ENCODE results near the gene CDH23.
A peak's percentile ranks its signal among the peaks of the same experiment; 100 is the strongest.

The CDH23 gene

DNA sequence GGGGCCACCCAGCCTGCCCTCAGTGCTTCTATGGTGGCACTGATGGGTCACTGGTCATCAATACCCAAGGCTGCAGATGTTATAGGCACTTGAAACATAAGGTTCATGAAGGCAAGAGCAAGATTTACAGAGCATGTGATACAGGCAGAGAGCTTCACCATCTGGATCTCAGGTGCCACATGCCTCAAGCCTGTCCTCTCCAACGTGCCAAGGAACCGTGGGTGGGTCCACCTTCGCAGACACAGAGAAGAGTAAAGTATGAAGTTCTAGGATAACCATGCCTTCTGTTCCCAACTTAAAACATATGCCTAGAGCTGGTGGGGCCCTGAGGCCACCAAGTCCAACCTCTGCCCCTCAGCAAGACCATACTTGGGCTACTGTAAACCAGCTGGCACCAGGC, 26.7 kb upstream of the CDH23 start:
- DNase-seq, result no peak

DNA sequence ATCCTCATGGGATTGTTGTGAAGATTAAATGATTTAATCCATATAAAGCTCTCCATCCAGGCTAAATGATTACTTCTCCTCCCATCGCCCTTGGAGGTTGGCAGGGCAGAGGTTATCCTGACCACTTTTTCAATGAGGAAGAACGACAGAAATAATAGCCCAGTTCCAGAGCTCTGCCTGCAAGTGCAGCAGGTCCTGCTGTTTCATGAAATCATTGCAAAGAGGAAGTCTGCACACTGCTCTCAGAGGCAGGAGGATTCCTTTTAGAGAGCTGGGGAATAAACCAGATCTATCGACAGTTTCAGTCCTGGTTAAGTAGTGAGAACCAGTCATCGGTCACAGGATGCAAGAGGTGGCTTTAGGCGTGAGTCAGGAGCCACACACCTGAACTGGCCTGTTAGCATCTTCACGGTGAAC, 25.0 kb upstream of the CDH23 start:
- DNase-seq, result no peak

DNA sequence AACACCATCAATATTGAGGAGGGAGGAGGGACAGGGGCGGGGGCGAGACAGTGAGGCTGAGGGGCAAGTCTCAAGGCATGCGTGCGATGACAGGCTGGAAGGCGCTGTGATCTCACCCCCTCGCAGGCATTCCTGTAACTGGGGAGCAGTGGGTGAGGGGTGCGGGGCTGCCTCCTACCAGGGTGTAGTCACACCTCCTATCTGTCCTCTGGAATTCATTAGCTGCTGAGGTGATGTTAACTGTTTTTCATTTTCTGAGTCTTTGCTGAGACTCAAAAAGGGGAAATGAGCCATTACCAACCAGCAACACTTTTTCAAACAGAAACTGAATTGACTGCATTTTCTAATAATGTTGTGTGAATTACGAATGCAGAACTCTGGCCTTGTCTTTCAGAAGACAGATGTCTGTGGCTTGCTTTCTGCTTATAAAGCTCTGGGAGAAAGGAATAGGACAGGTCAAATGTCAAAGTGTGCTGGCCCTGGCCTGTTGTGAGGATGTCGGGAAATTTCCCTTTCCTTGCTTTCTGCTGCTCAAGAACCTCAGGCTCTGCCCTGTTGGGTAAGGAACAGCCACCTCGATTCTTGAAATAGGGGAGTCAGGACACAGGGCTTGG, 23.7 kb upstream of the CDH23 start:
- no peak for DNase-seq

DNA sequence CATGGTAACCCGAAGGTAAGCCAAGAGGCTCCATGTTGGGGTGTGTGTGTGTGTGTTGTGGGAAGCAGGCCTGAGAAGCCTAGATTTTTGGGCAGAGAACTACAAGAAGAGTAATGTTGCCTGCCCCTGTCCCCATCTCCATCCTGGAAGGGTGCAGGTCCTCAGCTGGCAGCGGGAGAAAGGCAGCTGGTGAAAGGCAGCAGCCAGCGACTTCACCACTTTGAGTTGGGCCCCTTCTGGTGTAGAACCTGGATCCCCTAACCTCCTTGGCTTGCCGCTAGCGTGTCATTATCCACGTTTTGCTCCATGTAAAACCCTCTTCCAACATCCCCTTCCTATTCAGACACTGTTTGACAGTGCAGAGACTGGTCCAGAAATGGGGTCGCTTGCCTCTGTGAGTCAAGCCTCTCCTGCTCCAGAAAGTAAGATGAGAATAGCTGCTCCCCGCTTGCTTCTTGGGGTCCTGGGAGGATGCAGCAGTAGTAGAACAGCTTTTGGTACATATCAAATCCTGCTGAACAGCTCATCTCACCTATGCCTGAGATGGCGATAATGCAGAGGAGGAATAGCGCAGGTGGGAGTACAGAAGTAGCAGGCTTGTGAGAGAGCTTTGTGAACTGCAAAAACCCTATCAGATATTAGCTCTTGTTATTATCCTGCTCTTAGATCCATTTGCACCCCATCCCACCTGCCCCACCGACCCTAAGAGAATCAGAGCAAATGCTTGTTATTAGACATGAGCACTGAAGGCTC, 22.1 kb upstream of the CDH23 start:
- no peak for DNase-seq

DNA sequence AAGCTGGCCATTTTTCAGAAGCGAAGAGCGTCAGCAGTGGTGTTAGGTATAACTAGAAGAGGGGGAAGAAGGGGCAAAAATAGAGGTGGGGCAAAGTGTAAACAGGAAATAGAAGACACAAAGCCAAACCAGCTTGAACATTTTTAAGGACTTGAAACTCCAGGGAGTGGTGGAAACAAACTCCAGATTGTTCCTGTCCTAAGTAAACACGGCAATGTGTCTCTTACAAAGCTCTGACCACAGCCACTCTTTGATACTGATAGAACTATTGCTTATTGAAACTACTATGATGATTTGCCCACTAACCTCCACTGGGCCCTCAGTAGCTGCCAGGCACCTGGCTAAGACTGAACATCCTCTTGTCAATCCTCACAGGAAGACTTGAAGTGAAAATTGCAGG, 20.8 kb upstream of the CDH23 start:
- no peak for DNase-seq

DNA sequence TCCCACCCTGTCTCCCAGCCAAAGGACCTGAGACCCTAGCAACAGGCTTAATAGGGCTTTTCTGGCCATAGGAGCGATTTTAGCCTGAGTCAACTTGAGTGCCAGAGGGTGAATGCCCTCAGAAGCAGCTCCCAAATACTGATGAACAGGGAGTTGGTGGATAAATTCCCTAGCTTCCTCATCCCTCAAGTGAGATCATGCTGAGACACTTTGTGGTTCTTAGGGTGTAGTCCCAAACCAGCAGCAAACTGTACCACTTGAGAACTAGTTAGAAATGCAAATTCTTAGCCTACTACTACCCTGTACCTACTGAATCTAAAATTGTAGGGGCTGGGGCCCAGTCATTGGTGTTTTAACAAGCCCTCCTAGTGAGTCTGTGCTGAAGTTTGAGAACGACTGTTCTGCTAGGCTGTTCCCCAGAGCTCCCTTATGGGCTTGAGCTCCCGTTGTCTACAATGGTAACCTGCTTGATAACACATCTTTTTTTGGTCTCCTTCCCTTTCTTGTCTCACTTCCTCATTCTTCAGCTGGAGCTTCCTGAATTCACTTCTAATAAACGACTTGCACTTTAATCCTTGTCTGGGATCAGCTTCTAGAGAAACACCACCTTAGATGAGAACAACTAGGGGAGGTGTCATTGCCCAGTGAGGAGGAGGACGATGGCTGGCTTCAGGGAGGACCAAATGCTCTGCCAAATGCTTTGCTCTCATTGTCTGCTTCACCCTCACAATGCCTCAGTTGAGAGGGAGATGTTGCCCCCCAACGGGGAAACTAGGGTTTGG, 18.2 kb upstream of the CDH23 start:
- no peak for DNase-seq

DNA sequence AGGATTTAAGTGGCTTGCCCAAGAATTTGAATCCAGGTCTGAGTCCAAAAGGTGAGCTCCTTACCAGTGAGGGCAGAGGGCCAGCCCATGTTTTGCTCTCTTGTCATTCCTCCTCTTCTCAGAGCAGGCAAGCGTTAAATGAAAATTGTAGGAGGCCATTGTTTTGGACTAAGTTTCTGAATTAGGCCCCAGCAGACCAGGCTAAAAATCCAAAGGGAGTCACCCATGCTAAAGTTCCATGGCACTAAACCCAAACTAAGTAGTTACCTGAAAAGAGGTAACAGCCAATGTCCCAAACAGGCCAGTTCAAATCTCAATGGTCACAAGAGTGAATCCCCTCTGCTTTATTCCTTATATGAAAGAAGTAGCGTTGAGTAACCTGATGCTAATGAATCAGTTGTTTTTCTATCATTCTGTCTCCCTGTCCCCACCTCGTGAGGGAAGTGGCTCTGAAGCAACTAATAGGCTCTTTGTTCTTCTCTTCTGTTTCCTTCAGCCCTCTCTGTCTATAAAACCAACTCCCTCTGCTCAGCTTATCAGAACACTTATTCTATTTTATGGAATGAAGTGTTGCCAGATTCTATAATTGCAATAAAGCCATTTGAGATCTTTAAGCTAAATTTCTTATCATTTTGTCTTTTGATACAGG, 17.5 kb upstream of the CDH23 start:
- DNase-seq, result no peak

DNA sequence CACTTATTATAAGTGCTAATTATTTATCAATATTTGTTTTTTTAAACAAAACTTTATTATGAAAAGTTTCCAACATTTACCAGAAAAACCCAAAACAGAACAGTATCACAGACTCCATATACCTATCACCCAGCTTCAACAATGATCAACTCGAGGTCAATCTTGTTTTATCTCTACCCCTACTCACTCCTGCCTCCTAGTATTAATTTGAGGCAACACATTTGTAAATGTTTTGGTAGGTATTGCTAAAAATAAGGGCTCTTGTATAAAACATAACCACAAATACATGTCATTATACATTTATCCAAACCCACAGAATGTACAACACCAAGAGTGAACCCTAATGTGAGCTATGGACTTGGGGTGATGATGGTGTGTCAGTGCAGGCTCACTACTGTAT, 15.9 kb upstream of the CDH23 start:
- DNase-seq, result no peak

DNA sequence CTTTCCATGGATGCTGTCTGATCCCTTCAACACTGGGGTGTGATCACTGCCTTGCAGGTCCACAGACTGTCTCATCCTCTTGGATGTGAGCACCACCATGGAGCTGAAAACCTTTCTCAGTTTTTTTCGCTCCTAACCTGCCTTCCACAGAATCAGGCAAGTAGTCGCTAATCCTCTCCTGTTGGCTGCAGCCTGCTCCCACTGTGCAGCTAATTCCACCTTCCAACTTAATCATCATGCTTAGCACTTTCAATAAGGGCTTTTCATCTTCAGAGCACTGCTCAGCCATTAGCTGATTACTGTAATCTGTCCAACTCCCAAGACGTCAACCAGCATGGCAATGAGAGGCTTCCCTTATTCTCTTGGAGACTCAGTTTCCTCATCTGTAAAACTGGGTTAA, 15.1 kb upstream of the CDH23 start:
- no peak for DNase-seq

DNA sequence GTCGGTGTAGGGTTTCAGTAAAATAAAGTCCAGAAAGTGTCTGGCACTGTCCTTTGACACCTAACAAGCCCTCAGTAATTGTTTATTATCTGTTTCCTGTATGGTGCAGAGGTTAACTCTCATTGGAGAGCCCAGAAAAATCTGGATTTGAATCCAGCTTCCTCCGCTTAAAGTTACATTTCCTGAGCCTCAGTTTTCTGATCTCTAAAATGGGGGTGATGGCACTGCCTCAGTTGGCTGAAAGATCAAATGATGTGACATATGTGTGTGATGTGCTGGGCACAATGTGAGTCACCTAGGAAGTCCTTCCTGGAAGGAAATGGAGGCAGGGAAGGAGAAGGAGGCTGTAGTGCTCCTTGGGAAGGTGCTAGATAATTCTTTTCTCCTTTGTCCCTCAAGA, 14.7 kb upstream of the CDH23 start:
- DNase-seq, result no peak

DNA sequence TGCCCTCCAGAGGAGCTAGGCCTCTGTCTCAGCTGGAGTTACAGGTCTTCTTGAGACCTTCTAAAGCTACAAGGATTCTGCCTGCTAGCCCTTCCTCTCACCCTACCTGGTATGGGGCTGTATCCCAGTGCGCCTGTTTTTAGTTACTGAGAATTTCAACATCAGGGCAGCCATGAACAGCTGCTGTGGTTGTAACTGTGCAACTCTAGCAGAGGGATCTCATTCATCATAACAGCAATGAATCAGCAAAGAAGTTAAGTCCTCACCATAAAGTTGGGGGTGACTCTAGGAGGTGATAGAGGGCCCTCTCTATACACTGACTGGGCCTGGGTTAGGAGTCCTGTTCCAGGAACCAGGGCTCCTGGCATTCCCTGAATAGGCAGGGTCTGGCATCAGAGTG, 14.0 kb upstream of the CDH23 start:
- no peak for DNase-seq

DNA sequence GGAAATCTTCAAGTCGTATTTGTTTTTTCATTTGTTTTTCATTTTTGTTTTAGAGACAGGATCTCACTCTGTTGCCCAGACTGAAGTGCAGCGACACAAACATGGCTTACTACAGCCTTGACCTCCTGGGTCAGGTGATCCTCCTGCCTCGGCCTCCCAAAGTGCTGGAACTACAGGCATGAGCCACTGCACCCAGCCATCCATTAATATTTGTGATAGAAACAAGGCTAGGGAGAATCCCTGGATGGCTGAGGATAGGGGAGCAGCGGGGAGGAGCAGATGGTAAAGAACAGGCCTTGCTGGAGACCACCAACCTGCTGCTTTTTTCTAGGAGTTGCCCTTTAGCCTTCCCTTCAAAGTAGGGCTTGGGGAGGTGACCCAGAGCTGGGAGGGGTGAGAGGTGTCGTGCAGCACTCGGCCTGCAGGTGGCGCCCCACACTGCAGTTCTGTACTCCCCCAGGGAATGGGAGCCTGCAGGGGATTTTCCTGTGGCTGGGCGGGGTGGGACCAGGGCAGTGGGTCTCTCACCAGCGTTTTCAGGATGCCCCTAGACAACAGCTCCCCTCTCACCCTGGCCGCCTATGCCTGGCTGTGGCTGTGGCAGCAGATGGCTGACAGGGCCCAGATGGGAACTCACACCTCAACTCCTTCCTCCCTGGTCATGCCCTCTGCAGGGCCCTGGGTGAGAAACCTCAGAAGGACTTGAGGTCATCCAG, 12.6 kb upstream of the CDH23 start:
- DNase-seq, result no peak

DNA sequence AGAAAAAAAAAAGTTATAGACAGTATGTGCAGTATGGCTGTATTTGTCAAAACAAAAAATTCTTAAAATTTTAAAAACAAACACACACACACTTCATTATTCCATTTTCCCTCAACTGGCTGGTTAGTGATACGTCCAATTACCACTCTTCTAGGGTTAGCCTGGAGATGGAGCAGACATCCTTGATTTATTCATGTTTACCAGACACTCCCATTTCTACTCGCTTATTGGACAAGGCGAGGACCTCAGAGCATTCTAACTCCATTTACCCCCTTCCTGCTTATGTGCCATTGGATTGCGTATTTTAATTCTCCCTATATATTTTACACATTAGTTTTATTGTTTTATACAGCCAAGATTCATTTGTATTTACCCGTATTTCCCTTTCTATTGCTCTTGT, 8.5 kb upstream of the CDH23 start:
- DNase-seq, result no peak

DNA sequence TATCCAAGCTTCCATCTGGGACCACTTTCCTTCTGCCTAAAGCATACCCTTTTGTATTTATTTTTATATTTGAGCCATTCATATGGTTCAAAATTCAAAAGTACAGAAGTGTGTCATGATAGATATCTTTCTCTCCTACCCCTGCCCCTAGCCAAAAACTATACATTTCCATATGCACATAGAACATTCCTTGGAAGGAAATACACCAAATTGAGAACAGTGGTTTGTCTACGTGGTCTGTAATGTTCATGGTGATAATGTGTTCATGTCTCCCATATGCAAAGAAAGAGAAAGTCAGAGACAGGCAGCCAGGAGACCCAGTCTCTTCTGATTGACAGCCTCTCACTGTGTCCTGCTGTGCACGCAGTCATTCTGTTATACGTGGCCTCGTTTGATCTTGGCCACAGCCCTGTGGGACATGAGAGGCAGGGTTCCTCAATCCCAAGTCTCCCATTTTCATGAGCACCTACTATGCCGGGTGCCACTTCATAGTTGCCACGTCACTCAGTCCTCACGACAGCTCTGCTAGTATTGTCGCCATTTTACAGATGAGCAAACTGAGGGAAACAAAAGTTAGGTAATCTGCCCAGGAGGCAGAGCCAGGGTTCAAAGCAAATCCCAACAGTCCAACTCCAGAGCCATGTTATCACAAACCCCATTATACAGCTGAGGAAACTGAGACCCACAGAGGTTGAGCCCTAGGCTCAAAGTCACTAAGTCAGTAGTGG, 8.0 kb upstream of the CDH23 start:
- no peak for DNase-seq

DNA sequence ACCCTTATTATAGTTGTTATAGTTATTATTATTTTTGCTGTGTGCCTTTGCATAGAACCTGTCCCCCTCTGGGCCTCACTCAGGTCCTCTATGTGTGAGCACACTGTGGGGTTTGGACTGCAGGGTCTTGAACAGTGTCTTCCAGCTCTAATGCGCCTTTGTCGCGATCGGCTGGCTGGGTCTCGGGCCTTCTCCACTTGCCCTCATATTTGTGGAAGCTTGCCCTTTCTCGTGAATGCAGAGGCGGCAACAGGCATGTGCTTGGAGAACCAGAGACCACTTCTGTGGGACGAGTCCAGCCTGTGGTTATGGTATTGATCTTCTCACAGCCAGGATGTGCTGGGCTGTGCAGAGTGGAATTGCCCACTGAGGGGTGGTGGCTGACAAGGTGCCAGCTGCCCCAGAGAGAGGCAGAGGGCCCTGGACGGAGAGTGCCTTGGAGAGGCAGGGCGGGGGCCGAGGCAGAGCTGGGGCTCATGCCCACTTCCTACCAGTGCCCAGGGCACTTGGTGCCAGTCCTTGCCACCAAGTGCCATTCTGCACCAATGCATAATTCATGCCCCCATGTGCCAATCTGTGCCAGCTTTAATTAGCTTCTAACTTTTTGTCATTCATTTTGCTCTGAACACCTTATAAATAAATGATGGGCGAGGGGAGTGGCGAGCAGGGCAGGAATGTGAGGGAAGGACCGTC, 6.8 kb upstream of the CDH23 start:
- DNase-seq, result no peak

DNA sequence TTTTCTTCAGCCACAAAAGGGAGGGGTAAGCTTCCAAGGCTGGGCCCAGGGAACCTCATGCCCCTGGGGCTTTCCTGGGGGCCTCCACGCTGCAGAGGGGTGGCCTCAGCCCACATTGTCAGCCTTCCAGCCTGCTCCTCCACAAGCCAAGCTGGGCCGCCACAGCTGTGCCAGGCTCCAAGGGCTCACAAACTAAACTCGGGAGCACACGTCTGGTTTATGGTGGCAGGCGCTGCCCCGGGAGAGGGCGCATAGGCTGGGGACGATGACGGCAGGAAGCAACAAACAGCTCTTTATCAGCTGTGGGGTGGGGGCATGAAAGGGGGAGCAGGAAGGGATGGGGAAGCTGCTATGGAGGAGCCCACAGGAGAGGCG, 6.3 kb upstream of the CDH23 start:
- no peak for DNase-seq

DNA sequence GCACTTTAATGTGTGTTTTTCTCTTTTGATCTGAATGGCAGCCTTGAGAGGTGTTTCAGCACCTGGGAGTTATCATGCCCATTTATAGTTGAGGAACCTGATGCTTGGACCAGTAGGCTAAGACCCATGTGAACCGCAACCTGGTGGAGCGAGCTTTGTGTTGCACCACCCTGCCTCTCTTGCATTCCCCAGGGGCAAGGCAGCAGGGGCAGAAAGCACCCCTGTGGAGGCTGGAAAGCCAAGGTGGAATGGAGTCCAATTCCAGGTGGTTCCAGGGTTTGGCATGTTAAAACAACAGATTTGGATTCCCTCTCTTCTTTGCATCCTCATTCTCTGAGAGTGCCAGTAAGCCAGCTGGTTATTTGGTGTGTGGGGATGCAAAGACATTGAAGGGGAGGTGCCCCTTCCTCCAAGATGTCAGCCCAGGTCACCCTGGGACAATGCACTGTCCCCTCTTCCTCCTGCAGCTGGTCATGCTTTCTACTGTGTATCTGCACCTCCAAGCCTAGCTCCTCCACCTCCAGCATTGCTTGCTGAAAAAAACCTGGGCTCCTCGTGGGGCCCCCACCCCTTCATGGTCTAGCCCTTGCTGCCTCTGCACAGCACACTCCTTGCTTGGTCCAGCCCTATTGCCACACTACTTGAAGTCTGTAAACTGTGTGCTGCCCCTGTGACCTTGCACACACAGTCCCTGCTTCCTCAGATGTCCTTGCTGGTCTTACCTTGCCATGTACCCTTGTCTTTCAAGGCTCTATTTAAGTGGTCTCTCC, 5.6 kb upstream of the CDH23 start:
- no peak for DNase-seq

DNA sequence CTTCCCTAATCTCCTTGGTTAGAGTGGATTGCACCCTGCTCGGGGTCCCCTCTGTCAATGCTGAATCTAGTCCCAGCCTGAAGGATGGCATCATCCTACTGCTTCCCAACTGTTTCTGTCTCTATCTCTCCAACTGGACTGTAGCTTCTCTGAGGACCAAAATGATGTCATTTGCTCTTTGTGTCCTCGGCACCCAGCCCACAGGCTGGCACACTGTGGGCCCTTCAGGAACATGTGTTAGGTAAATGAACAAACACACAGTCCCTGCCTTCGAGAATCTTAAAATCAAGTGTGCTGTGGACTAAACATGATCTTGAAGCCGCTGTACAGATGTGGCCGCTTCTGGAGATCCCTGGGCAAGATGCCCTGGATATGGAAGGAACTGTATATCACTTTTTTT, 5.0 kb upstream of the CDH23 start:
- DNase-seq, result no peak

DNA sequence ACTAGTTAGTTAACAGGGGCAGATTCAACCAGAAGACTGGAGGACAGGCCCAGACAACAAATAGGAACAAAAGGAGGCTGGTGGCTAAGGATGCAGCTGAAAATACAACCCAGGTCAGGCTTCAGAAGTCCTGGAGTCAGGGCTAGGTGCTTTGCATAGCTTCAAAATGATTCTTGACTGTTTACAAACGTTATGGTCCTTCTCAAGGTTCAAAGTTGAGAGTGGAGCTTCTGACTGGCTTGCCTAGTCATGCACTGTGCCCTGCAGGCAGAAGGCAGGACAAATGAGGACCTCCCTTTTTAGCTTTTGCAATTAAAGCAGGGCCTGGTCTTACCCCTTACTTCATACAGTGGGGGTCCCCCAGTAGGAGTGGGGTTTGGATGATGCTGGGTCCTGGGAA, 4.4 kb upstream of the CDH23 start:
- peak; percentile 2 for DNase-seq

DNA sequence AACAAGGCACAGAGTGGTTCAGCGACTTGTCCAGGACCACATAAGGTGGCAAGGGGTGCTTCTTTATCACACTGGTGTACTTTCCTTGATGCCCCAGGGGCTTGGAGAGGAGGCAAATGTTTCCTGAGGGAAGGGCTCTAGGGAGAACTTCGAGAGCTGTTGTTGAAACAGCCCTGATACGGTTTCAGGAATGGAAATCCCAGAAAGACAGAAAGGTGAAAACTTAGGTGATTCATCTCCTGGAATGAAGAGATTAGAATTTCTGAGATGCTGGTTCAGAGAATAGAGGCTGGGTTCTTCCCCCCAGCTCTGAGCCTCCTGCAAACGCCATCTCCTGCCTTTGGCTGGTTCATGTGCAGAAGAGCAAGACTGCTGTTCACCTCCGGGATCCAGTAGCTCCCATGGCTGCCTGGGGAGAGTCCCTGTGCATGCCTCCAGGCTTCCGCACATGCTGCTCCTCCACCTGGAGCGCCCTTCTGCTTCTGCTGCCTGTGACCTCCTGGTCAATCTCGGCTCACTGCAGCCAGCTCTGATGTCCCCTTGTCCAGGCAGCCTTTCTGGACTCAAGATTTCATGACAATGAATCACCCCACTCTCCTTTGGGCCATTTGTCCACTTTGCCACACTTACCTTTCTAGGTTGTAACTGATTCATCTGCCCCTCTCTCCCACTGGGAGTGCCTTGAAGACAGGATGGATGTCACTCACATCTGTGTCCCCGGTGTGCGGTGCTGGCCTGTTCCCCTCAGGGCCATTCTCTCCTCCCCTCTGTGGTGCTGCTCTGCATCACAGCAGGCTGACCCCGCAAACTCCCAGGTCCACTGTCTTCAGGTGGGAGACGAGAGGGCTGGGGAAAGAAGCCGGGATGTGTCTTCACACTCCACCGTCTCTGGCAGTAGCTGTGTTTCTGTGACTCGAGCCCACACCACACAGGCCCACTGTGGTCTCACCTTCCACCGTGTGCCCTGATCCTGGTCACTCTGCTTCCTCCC, 3.6 kb upstream of the CDH23 start:
- DNase-seq, result no peak
